MM.1S (cell line): ENCODE data around the gene CNTNAP2.

ENCODE experiments used
- CTCF ChIP-seq: fragments of 300-600 bp; sonication (generic); IDR thresholded peaks from 2 replicates; pipeline ENCODE4 v1.5.1; 2016; ENCODE audit warnings: antibody characterized with exemption, low read length, mixed read lengths
- EZH2 ChIP-seq: fragments of 300-600 bp; sonication (generic); optimal IDR thresholded peaks from 2 replicates; pipeline ENCODE3; 2017; ENCODE audit warnings: low read depth, mild to moderate bottlenecking, antibody characterized with exemption, low read length, mixed read lengths

GRCh38 chr7:146826329-146826728, 709.7 kb downstream of the CNTNAP2 start:
- TF ChIP-seq EZH2 (no peak), CTCF (no peak)
